K562 (cell line): ENCODE results near the gene SLC9A2. TPM values are rescaled to one million over a fixed set of nuclear protein-coding genes. Genes with fewer than 3 reads are reported as not detected.

ENCODE experiments used
- HDAC1 ChIP-seq, 2 experiments: fragments of 450-650 bp; IDR thresholded peaks; 2 replicates each; pipeline ENCODE4 v1.6.1; 2016 to 2017; ENCODE audit warnings: inconsistent platforms in 1 of 2, mild to moderate bottlenecking in 1 of 2, moderate library complexity in 1 of 2
- HMG20B ChIP-seq: fragments of 250-450 bp; sonication (Bioruptor Pico); IDR thresholded peaks from 2 replicates; pipeline ENCODE4 v1.5.0; 2021; ENCODE audit warnings: mild to moderate bottlenecking
- NR0B1 ChIP-seq: fragments of 450-650 bp; IDR thresholded peaks from one replicate; pipeline ENCODE4 v1.6.1; 2018; ENCODE audit warnings: mild to moderate bottlenecking, moderate library complexity; ENCODE audit not compliant: partially characterized antibody
- POLR2G ChIP-seq: fragments of 200-400 bp; formaldehyde crosslinking; IDR thresholded peaks from 2 replicates; pipeline ENCODE4 v1.6.1; 2017; ENCODE audit warnings: low read depth, mild to moderate bottlenecking, antibody characterized with exemption, low read length, moderate library complexity
- PREB ChIP-seq: sonication (generic); formaldehyde crosslinking; IDR thresholded peaks from 2 replicates; pipeline ENCODE4 v1.8.1; 2023; ENCODE audit warnings: mild to moderate bottlenecking, missing genetic modification reagents
- PURB ChIP-seq: sonication (generic); formaldehyde crosslinking; IDR thresholded peaks from 2 replicates; pipeline ENCODE4 v1.9.0; 2021; ENCODE audit warnings: low read depth, mild to moderate bottlenecking, missing genetic modification reagents
- PYGO2 ChIP-seq: fragments of 450-650 bp; IDR thresholded peaks from 2 replicates; pipeline ENCODE4 v1.6.1; 2016; ENCODE audit warnings: mild to moderate bottlenecking, missing genetic modification characterization, moderate library complexity, missing compliant biosample characterization
- RAD21 ChIP-seq, 2 experiments: fragments of 250-450 bp in 1 of 2; fragments of 450-650 bp in 1 of 2; sonication (Bioruptor Pico) in 1 of 2; formaldehyde crosslinking in 1 of 2; IDR thresholded peaks in 1 of 2; conservative IDR thresholded peaks in 1 of 2; 2 replicates each; pipeline versions ENCODE4 v1.4.0 to v1.8.0; 2020 to 2022; ENCODE audit warnings: mild to moderate bottlenecking in 2 of 2, moderate library complexity in 1 of 2
- STAT6 ChIP-seq: sonication (generic); formaldehyde crosslinking; IDR thresholded peaks from 2 replicates; pipeline ENCODE4 v1.8.1; 2023; ENCODE audit warnings: mild to moderate bottlenecking, missing genetic modification reagents
- ZBTB8A ChIP-seq: fragments of 450-650 bp; IDR thresholded peaks from 2 replicates; pipeline ENCODE4 v1.6.1; 2018; ENCODE audit warnings: mild to moderate bottlenecking, moderate library complexity; ENCODE audit not compliant: partially characterized antibody
- ZNF134 ChIP-seq: fragments of 250-450 bp; sonication (Bioruptor Pico); conservative IDR thresholded peaks from 2 replicates; pipeline ENCODE4 v1.4.0; 2020
- ZNF184 ChIP-seq: sonication (generic); formaldehyde crosslinking; IDR thresholded peaks from 2 replicates; pipeline ENCODE4 v1.5.0; 2020; ENCODE audit warnings: missing genetic modification reagents
- ZNF23 ChIP-seq: fragments of 250-450 bp; sonication (Bioruptor Pico); IDR thresholded peaks from 2 replicates; pipeline ENCODE4 v1.4.0; 2020; ENCODE audit warnings: mild to moderate bottlenecking
- ZNF239 ChIP-seq: fragments of 250-450 bp; sonication (Bioruptor Pico); IDR thresholded peaks from 2 replicates; pipeline ENCODE4 v1.4.0; 2020; ENCODE audit warnings: mild to moderate bottlenecking
- ZNF696 ChIP-seq: fragments of 250-450 bp; sonication (Bioruptor Pico); conservative IDR thresholded peaks from 2 replicates; pipeline ENCODE4 v1.4.0; 2020; ENCODE audit warnings: mild to moderate bottlenecking, moderate library complexity
- polyA plus RNA-seq, 8 experiments: library from polyadenylated mRNA; depleted of rRNA in 4 of 8; stranded (reverse) in 5 of 8; unstranded in 3 of 8; fragments of >200 nt; fragmentation: Nextera tagmentation in 2 of 8; fragmentation: Illumina TruSeq in 1 of 8; extraction: Ambion mirVana in 2 of 8; extraction: Trizol in 1 of 8; gene quantifications; 2 replicates each; pipeline versions ENCODE4 v1.2.1 to v1.2.3, GENCODE V29; 2011 to 2014; ENCODE audit warnings: inconsistent platforms in 1 of 8, missing spikeins in 1 of 8
- total RNA-seq, 7 experiments: library from RNA; depleted of rRNA in 6 of 7; stranded (reverse); fragments of >200 nt in 6 of 7; fragmentation: Illumina TruSeq in 2 of 7; extraction: Trizol in 2 of 7; gene quantifications; 2 replicates each; pipeline versions ENCODE4 v1.2.1 to v1.2.3, GENCODE V29; 2011 to 2021; ENCODE audit warnings: low replicate concordance in 1 of 7

SLC9A2 gene
- total and polyA plus RNA-seq, 9 of the 15 experiments (the other 6 are each of a cell fraction or from before 2014, with no cell fraction given) = 0.45 to 3.3 (median 1.6) TPM

GRCh38 chr2:102589444-102589843 is 29.9 kb upstream of the SLC9A2 start (continued):
- TF ChIP-seq STAT6 (CRISPR knock-in tag) (no peak), RAD21 (CRISPR knock-in tag; conservative IDR thresholded peaks at IDR 0.05 in 1 of 2, IDR thresholded peaks at IDR 0.05 in 1 of 2) (no peak), ZNF134 (CRISPR knock-in tag) (no peak), HMG20B (CRISPR knock-in tag) (no peak), ZNF696 (CRISPR knock-in tag) (no peak), ZNF184 (CRISPR knock-in tag) (no peak), PYGO2 (tag) (no peak), PREB (no peak), POLR2G (no peak), ZNF23 (no peak), ZNF239 (CRISPR knock-in tag) (no peak), HDAC1 (IDR thresholded peaks at IDR 0.05) (no peak), PURB (no peak), ZBTB8A (no peak), NR0B1 (no peak)
- TF ChIP-seq, all 486 proteins: peak for 0
